A549 (cell line): ENCODE measurements around the gene PGC. TPM values are rescaled to one million over a fixed set of nuclear protein-coding genes. Genes with fewer than 3 reads are reported as not detected.
A peak's percentile ranks its signal among the peaks of the same experiment; 100 is the strongest.

Source experiments
- ATAC-seq, 2 experiments: fragments of 200-7000 bp in 1 of 2; fragments of >200 bp in 1 of 2; cut with Nextera tagmentation in 1 of 2; cut with Tn5 transposase in 1 of 2; 3 replicates each; pipeline versions ENCODE4 v1.8.0 to v1.9.1; 2018 to 2020; ENCODE audit warnings: mild to moderate bottlenecking in 1 of 2, moderate library complexity in 1 of 2
- CTCF ChIA-PET: fragments of 300-600 bp; sonication (Branson Sonifier 250); formaldehyde crosslinking; extraction: SDS; loops from one replicate; lab custom pipeline; 2021; ENCODE audit warnings: antibody characterized with exemption, inconsistent platforms; lab: Yijun Ruan, JAX
- POLR2A ChIA-PET: fragments of 350-600 bp; formaldehyde crosslinking; extraction: SDS; loops from one replicate; lab custom pipeline; 2021; ENCODE audit warnings: antibody characterized with exemption, inconsistent platforms; lab: Yijun Ruan, JAX
- DNase-seq, 2 experiments: peaks; one replicate each; pipeline versions ENCODE4 v3.0.0 to v3.0.0-alpha.2; 2011 to 2016; ENCODE audit warnings: low read depth in 1 of 2, low spot score in 1 of 2
- FAIRE-seq: peaks from 2 replicates; lab custom pipeline; 2011; peaks lifted over from hg19 to GRCh38; lab: Jason Lieb, UNC
- H3K27ac ChIP-seq, 2 experiments: fragments of >200 bp; sonication (Bioruptor Twin); formaldehyde crosslinking; 3 replicates each; pipeline ENCODE4 v1.5.1; 2016 to 2017
- H3K4me1 ChIP-seq: fragments of >200 bp; sonication (Bioruptor Twin); formaldehyde crosslinking; 3 replicates; pipeline ENCODE4 v1.6.1; 2016
- H3K4me2 ChIP-seq: fragments of >200 bp; sonication (Bioruptor Twin); formaldehyde crosslinking; 3 replicates; pipeline ENCODE4 v1.6.1; 2016
- H3K4me3 ChIP-seq: fragments of >200 bp; sonication (Bioruptor Twin); formaldehyde crosslinking; 3 replicates; pipeline ENCODE4 v1.5.1; 2016
- H3K9me3 ChIP-seq: fragments of >200 bp; sonication (Bioruptor Twin); formaldehyde crosslinking; 3 replicates; pipeline ENCODE4 v1.6.1; 2016
- BHLHE40 ChIP-seq: IDR thresholded peaks from 2 replicates; pipeline ENCODE4 v1.6.1; 2012; ENCODE audit warnings: low read depth, low read length, inconsistent platforms
- CBX2 ChIP-seq: fragments of 200-600 bp; sonication (generic); IDR thresholded peaks from 2 replicates; pipeline ENCODE4 v1.6.1; 2016; ENCODE audit warnings: low read depth, mild to moderate bottlenecking, borderline replicate concordance
- E2F6 ChIP-seq: IDR thresholded peaks from 2 replicates; pipeline ENCODE4 v1.6.1; 2012; ENCODE audit warnings: low read depth, borderline replicate concordance
- EHMT2 ChIP-seq: fragments of 200-600 bp; sonication (generic); IDR thresholded peaks from 2 replicates; pipeline ENCODE4 v1.6.1; 2016; ENCODE audit warnings: antibody characterized with exemption, low read depth, mild to moderate bottlenecking, moderate library complexity
- FOSL2 ChIP-seq, 2 experiments: fragments of 450-650 bp in 1 of 2; fragments of >200 bp in 1 of 2; sonication (Bioruptor Twin) in 1 of 2; formaldehyde crosslinking; IDR thresholded peaks; 2 replicates each; pipeline versions ENCODE4 v1.5.0 to v1.6.1; 2016 to 2020; ENCODE audit warnings: mild to moderate bottlenecking in 1 of 2, moderate library complexity in 1 of 2
- FOXS1 ChIP-seq: fragments of 250-450 bp; sonication (Bioruptor Pico); IDR thresholded peaks from 2 replicates; pipeline ENCODE4 v1.5.0; 2020; ENCODE audit warnings: mild to moderate bottlenecking, moderate library complexity
- GATA3 ChIP-seq: IDR thresholded peaks from 2 replicates; pipeline ENCODE4 v1.6.1; 2012; ENCODE audit warnings: borderline replicate concordance
- HDAC2 ChIP-seq: fragments of 200-600 bp; sonication (generic); IDR thresholded peaks from 2 replicates; pipeline ENCODE4 v1.6.1; 2016
- HEYL ChIP-seq: fragments of 250-450 bp; sonication (Bioruptor Pico); IDR thresholded peaks from 2 replicates; pipeline ENCODE4 v1.8.0; 2021; ENCODE audit warnings: mild to moderate bottlenecking, moderate library complexity
- HOXA7 ChIP-seq: fragments of 250-450 bp; sonication (Bioruptor Pico); IDR thresholded peaks from 2 replicates; pipeline ENCODE4 v1.5.0; 2020; ENCODE audit warnings: mild to moderate bottlenecking, moderate library complexity
- KDM5A ChIP-seq: fragments of 200-600 bp; sonication (generic); IDR thresholded peaks from 2 replicates; pipeline ENCODE4 v1.6.1; 2016; ENCODE audit warnings: antibody characterized with exemption, mild to moderate bottlenecking
- NFE2L2 ChIP-seq: fragments of 150-350 bp; conservative IDR thresholded peaks from 2 replicates; pipeline ENCODE4 v1.6.1; 2014; ENCODE audit warnings: low read length
- NPAS2 ChIP-seq: fragments of 250-450 bp; sonication (Bioruptor Pico); IDR thresholded peaks from 2 replicates; pipeline ENCODE4 v1.8.0; 2022; ENCODE audit warnings: mild to moderate bottlenecking, moderate library complexity, borderline replicate concordance
- POLR2AphosphoS2 ChIP-seq: conservative IDR thresholded peaks from 2 replicates; pipeline ENCODE4 v1.6.1; 2012; ENCODE audit warnings: low read length, improper control_type of control experiment, inconsistent platforms
- RAD21 ChIP-seq, 2 experiments: fragments of >200 bp in 1 of 2; sonication (Bioruptor Twin) in 1 of 2; formaldehyde crosslinking in 1 of 2; IDR thresholded peaks in 1 of 2; conservative IDR thresholded peaks in 1 of 2; 2 replicates in 1 of 2; 3 replicates in 1 of 2; pipeline ENCODE4 v1.6.1; 2012 to 2018; ENCODE audit warnings: inconsistent platforms in 1 of 2
- RNF2 ChIP-seq: fragments of 200-600 bp; sonication (generic); IDR thresholded peaks from 2 replicates; pipeline ENCODE4 v1.6.1; 2016; ENCODE audit warnings: low read depth, mild to moderate bottlenecking, antibody characterized with exemption, moderate library complexity, borderline replicate concordance
- SMC3 ChIP-seq: fragments of >200 bp; sonication (Bioruptor Twin); formaldehyde crosslinking; IDR thresholded peaks from 3 replicates; pipeline ENCODE4 v1.6.1; 2018; ENCODE audit warnings: inconsistent platforms
- SREBF2 ChIP-seq: fragments of 450-650 bp; IDR thresholded peaks from 2 replicates; pipeline ENCODE4 v1.6.1; 2014; ENCODE audit warnings: mild to moderate bottlenecking, moderate library complexity
- TFCP2L1 ChIP-seq: fragments of 250-450 bp; sonication (Bioruptor Pico); IDR thresholded peaks from 2 replicates; pipeline ENCODE4 v1.5.0; 2021; ENCODE audit warnings: mild to moderate bottlenecking
- TP53 ChIP-seq: fragments of 250-450 bp; sonication (Bioruptor Pico); IDR thresholded peaks from 2 replicates; pipeline ENCODE4 v1.5.0; 2021; ENCODE audit warnings: mild to moderate bottlenecking, moderate library complexity
- ZC3H11A ChIP-seq: fragments of 450-650 bp; IDR thresholded peaks from 2 replicates; pipeline ENCODE4 v1.6.1; 2014; ENCODE audit warnings: antibody characterized with exemption, mild to moderate bottlenecking
- ZNF302 ChIP-seq: fragments of 250-450 bp; sonication (Bioruptor Pico); IDR thresholded peaks from 2 replicates; pipeline ENCODE4 v1.9.0; 2021; ENCODE audit warnings: inconsistent platforms, mild to moderate bottlenecking, moderate library complexity
- WGBS: methylation state at CpG from one replicate; pipeline ENCODE4 v1.1.6; 2017; ENCODE audit errors: missing lambda C conversion rate; 5-methylcytosine and 5-hydroxymethylcytosine counted together
- polyA plus RNA-seq, 4 experiments: library from polyadenylated mRNA; depleted of rRNA in 3 of 4; stranded (reverse); fragments of >200 nt; fragmentation: RNase III in 1 of 4; extraction: RNeasy Plus Mini Kit Qiagen cat#74134 plus additional on column Dnase treatment in 1 of 4; gene quantifications; 2 replicates in 3 of 4; 3 replicates in 1 of 4; pipeline ENCODE4 v1.2.3, GENCODE V29; 2011 to 2017
- TF ChIP-seq, protein P1 (sequence below): fragments of 250-450 bp; sonication (Bioruptor Pico); IDR thresholded peaks from 2 replicates; pipeline ENCODE4 v1.5.0; 2021; ENCODE audit warnings: mild to moderate bottlenecking, moderate library complexity, borderline replicate concordance
- TF ChIP-seq, protein P2 (sequence below): fragments of >200 bp; sonication (Bioruptor Twin); formaldehyde crosslinking; IDR thresholded peaks from 3 replicates; pipeline ENCODE4 v1.5.1; 2016

The PGC gene
- polyA plus RNA-seq, 2 of the 4 experiments (the other 2 are of a cell fraction) = not detected

DNA sequence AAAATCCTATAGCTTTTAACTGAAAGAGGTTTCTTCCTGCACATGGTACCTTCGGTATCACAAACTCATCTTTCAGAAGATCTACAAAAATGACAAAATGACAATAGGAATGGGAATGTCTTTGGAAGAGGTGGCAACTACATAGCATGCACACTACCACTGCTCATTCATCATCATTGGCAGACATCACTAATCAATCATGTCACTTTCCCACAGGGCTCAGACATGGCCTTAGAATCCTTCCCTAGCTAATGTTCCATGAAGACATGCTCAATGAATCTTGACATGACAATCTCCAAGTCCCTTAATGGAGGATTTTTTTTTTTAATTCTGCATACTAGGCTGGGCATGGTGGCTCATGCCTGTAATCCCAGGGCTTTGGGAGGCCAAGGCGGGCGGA, 3.2 kb upstream of the PGC start:
- Histone ChIP-seq H3K4me2 (no peak overlapping the region), H3K4me1 (no peaks in the 10 kb centered on the region), H3K9me3 (no peaks in the 10 kb centered on the region), H3K27ac (no peak overlapping the region), H3K4me3 (no peak overlapping the region)
- CTCF ChIA-PET = interaction anchor here (0.6 to 2.6 kb wide), 5 partner anchors 10 to 177 kb away, joined by 3 to 9 read pairs (median 3); partner anchors contain the start of gene TFEB
- DNase-seq (no peak), ATAC-seq (no peak)
- TF ChIP-seq ZC3H11A = no peak
- no peak for TF ChIP-seq FOSL2 (IDR thresholded peaks at IDR 0.05)
- TF ChIP-seq FOSL2 (CRISPR knock-in tag; IDR thresholded peaks at IDR 0.05) = no peak
- TF ChIP-seq HOXA7 (CRISPR knock-in tag) = no peak
- TF ChIP-seq, protein P1, sequence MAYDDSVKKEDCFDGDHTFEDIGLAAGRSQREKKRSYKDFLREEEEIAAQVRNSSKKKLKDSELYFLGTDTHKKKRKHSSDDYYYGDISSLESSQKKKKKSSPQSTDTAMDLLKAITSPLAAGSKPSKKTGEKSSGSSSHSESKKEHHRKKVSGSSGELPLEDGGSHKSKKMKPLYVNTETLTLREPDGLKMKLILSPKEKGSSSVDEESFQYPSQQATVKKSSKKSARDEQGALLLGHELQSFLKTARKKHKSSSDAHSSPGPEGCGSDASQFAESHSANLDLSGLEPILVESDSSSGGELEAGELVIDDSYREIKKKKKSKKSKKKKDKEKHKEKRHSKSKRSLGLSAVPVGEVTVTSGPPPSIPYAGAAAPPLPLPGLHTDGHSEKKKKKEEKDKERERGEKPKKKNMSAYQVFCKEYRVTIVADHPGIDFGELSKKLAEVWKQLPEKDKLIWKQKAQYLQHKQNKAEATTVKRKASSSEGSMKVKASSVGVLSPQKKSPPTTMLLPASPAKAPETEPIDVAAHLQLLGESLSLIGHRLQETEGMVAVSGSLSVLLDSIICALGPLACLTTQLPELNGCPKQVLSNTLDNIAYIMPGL (CRISPR knock-in tag) = no peak
- no peak for TF ChIP-seq E2F6
- TF ChIP-seq RAD21 (conservative IDR thresholded peaks at IDR 0.05 in 1 of 2, IDR thresholded peaks at IDR 0.05 in 1 of 2) = no peak
- no peak for TF ChIP-seq TFCP2L1 (CRISPR knock-in tag)
- TF ChIP-seq FOXS1 (CRISPR knock-in tag) = no peak
- no peak for TF ChIP-seq BHLHE40
- TF ChIP-seq, all 56 proteins: peak for 0
- no peak for FAIRE-seq
- POLR2A ChIA-PET = no interaction called here
- 63% methylated on average over 3 of the region's 3 CpGs for WGBS

GRCh38 chr6:41748542-41748941, 1.3 kb upstream of the PGC start:
- Histone ChIP-seq H3K4me3 (no peak overlapping the region), H3K27ac (no peak overlapping the region; a peak in 1 of 6 replicates), H3K4me2 (no peak overlapping the region), H3K9me3 (no peaks in the 10 kb centered on the region), H3K4me1 (no peaks in the 10 kb centered on the region)
- FAIRE-seq (no peak), ATAC-seq (no peak), DNase-seq (no peak)
- WGBS = 82% methylated on average over 3 of the region's 3 CpGs
- no peak for TF ChIP-seq GATA3
- TF ChIP-seq RNF2 = no peak
- no peak for TF ChIP-seq EHMT2
- no peak for TF ChIP-seq HOXA7 (CRISPR knock-in tag)
- no peak for TF ChIP-seq ZC3H11A
- TF ChIP-seq NFE2L2 = no peak
- TF ChIP-seq POLR2AphosphoS2 = no peak
- no peak for TF ChIP-seq ZNF302 (CRISPR knock-in tag)
- no peak for TF ChIP-seq SREBF2
- no peak for TF ChIP-seq HDAC2
- ChIA-PET POLR2A (no interaction called here), CTCF (interaction anchor here (0.7 to 2.6 kb wide), 4 partner anchors 9 to 27 kb away, joined by 3 to 9 read pairs (median 6); partner anchors contain the start of gene TFEB)

DNA sequence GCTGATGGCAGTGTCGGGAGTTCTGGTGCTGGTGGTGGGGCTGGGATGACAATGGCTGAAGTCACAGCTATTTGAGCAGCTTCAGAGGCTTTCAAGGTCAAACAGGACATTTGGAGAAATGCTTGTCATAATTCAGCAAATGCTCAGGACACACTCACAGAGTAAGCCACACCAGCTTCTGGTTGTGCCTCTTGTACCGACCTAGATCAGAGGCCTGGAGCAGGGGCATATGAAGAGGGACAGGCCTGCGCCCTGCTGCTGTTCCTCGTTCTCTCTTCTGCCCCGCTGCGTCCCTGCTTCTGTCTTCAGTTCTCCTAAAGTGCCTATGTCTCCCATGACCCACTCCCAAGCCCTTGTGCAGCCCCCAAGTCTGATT, 893 bp upstream of the PGC start:
- ChIA-PET POLR2A (no interaction called here), CTCF (interaction anchor here (0.7 to 2.6 kb wide), 5 partner anchors 9 to 43 kb away, joined by 3 to 9 read pairs (median 4); partner anchors contain the start of gene TFEB)
- WGBS = 74% methylated on average over 6 of the region's 6 CpGs
- Histone ChIP-seq H3K4me2 (no peak overlapping the region), H3K4me3 (no peak overlapping the region), H3K9me3 (no peaks in the 10 kb centered on the region), H3K4me1 (no peaks in the 10 kb centered on the region), H3K27ac (peak overlapping the region in 1 of 2 experiments; percentile 17; a peak in 1 of 6 replicates)
- FAIRE-seq (no peak), DNase-seq (no peak), ATAC-seq (no peak)
- TF ChIP-seq CBX2 = no peak
- no peak for TF ChIP-seq HEYL (CRISPR knock-in tag)
- TF ChIP-seq E2F6 = no peak
- TF ChIP-seq EHMT2 = no peak
- TF ChIP-seq KDM5A = no peak
- no peak for TF ChIP-seq NPAS2 (CRISPR knock-in tag)
- TF ChIP-seq, protein P2, sequence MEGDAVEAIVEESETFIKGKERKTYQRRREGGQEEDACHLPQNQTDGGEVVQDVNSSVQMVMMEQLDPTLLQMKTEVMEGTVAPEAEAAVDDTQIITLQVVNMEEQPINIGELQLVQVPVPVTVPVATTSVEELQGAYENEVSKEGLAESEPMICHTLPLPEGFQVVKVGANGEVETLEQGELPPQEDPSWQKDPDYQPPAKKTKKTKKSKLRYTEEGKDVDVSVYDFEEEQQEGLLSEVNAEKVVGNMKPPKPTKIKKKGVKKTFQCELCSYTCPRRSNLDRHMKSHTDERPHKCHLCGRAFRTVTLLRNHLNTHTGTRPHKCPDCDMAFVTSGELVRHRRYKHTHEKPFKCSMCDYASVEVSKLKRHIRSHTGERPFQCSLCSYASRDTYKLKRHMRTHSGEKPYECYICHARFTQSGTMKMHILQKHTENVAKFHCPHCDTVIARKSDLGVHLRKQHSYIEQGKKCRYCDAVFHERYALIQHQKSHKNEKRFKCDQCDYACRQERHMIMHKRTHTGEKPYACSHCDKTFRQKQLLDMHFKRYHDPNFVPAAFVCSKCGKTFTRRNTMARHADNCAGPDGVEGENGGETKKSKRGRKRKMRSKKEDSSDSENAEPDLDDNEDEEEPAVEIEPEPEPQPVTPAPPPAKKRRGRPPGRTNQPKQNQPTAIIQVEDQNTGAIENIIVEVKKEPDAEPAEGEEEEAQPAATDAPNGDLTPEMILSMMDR = no peak
- TF ChIP-seq SREBF2 = no peak
- TF ChIP-seq TP53 (CRISPR knock-in tag) = no peak
- TF ChIP-seq TFCP2L1 (CRISPR knock-in tag) = no peak
- TF ChIP-seq FOXS1 (CRISPR knock-in tag) = no peak
- TF ChIP-seq ZC3H11A = no peak
- no peak for TF ChIP-seq SMC3
